Retinal pigment epithelial cell (primary cell): Measurements from ENCODE around the gene CST1.
"Not testable (repeated sequence)": the region's sequence is repeated elsewhere in the genome, so short reads cannot be mapped to it uniquely, and the experiment has no call there.

ENCODE experiments used
- DNase-seq: peaks from one replicate; pipeline ENCODE4 v3.0.0-alpha.2; 2010; ENCODE audit warnings: low read depth
- H3K4me3 ChIP-seq: 2 replicates; pipeline ENCODE4 v1.5.1; 2011; ENCODE audit warnings: mild to moderate bottlenecking, low read length, control low read depth, moderate library complexity
- CTCF ChIP-seq: conservative IDR thresholded peaks from 2 replicates; pipeline ENCODE4 v1.5.1; 2011; ENCODE audit warnings: low read depth, low read length, control low read depth, inconsistent platforms

Gene CST1

GRCh38 chr20:23750786-23751185, at the start of gene CST1:
TSS of gene CST1 (minus strand) at chr20:23750935. CDS start at chr20:23750866, 69 bp downstream.
- H3K4me3 ChIP-seq, DNase-seq: not testable (repeated sequence)

- DNase-seq, H3K4me3 ChIP-seq: not testable (repeated sequence)
- peak; percentile 47 for TF ChIP-seq CTCF
These were observed 48.6 kb upstream of the CST1 start for GRCh38 chr20:23799216-23799847.

- no peak overlapping the region for H3K4me3 ChIP-seq
- no peak for TF ChIP-seq CTCF
- no peak for DNase-seq
These were observed 44.8 kb upstream of the CST1 start for GRCh38 chr20:23795526-23795925.

- H3K4me3 ChIP-seq, result no peak overlapping the region
- no peak for TF ChIP-seq CTCF
- DNase-seq, result no peak
These were observed 44.1 kb upstream of the CST1 start for GRCh38 chr20:23794841-23795240.

GRCh38 chr20:23794065-23794464, 43.3 kb upstream of the CST1 start:
- no peak overlapping the region for H3K4me3 ChIP-seq
- TF ChIP-seq CTCF, result no peak

GRCh38 chr20:23783447-23783846, 32.7 kb upstream of the CST1 start:
- TF ChIP-seq CTCF, result no peak
- H3K4me3 ChIP-seq, result no peak overlapping the region
- no peak for DNase-seq

More at GRCh38 chr20:23794065-23794464, 43.3 kb upstream of the CST1 start:
- DNase-seq, result no peak

GRCh38 chr20:23782366-23782983, 31.7 kb upstream of the CST1 start:
- no peak for DNase-seq
- no peak overlapping the region for H3K4me3 ChIP-seq
- peak; percentile 55 for TF ChIP-seq CTCF

GRCh38 chr20:23778676-23779075, 27.9 kb upstream of the CST1 start:
- not testable (repeated sequence) for DNase-seq

GRCh38 chr20:23777380-23777779, 26.6 kb upstream of the CST1 start:
- not testable (repeated sequence) for DNase-seq, H3K4me3 ChIP-seq

More at GRCh38 chr20:23778676-23779075, 27.9 kb upstream of the CST1 start:
- H3K4me3 ChIP-seq, result not testable (repeated sequence)
